ENCODE data around the gene IRF7. TPM values are rescaled to one million over a fixed set of nuclear protein-coding genes. Genes with fewer than 3 reads are reported as not detected.
A peak's percentile ranks its signal among the peaks of the same experiment; 100 is the strongest.

The IRF7 gene
- total and polyA plus RNA-seq, 10 donors: 52.3 to 99.1 (median 83.4) TPM

- no peak for DNase-seq
Observed at GRCh38 chr11:587978-588380, 27.8 kb downstream of the IRF7 start.

GRCh38 chr11:587546-587945, 28.2 kb downstream of the IRF7 start:
- WGBS, 5 donors: 79 to 85% (median 83%) methylated on average over 7 to 8 of the region's 8 CpGs
- Histone ChIP-seq H3K4me1 (peaks cover 0 to 29% (median 11%) of the 10 kb centered on the region in 6 donors), H3K4me3 (no peak overlapping the region), H3K27ac (peak overlapping the region in 5 of 8 donors; percentile 1 to 75 (median 50)), H3K27me3 (replicated peaks in 1 of 7) (no peaks in the 10 kb centered on the region), H3K36me3 (peaks cover 1 to 97% (median 88%) of the 10 kb centered on the region in 6 donors), H3K9me3 (no peaks in the 10 kb centered on the region)
- no peak for DNase-seq
- intact Hi-C loops (cut with DNase I; ENCODE audit: low total_unique reads): no loop called here
- TF ChIP-seq POLR2A (IDR thresholded peaks at IDR 0.05): no peak
- no peak for TF ChIP-seq POLR2AphosphoS5 (IDR thresholded peaks at IDR 0.05)
- no peak for TF ChIP-seq CTCF (IDR thresholded peaks at IDR 0.05 in 8 of 11, conservative IDR thresholded peaks at IDR 0.05 in 3 of 11)

More at GRCh38 chr11:587978-588380, 27.8 kb downstream of the IRF7 start:
- Histone ChIP-seq H3K36me3 (peaks cover 5 to 97% (median 89%) of the 10 kb centered on the region in 6 donors), H3K27ac (peak overlapping the region in 5 of 8 donors; percentile 1 to 75 (median 50)), H3K9me3 (no peaks in the 10 kb centered on the region), H3K4me3 (no peak overlapping the region), H3K4me1 (peaks cover 0 to 29% (median 11%) of the 10 kb centered on the region in 6 donors), H3K27me3 (replicated peaks in 1 of 7) (no peaks in the 10 kb centered on the region)
- TF ChIP-seq POLR2AphosphoS5 (IDR thresholded peaks at IDR 0.05) (no peak), POLR2A (IDR thresholded peaks at IDR 0.05) (no peak), CTCF (IDR thresholded peaks at IDR 0.05 in 8 of 11, conservative IDR thresholded peaks at IDR 0.05 in 3 of 11) (no peak)
- WGBS, 5 donors: 31 to 63% (median 48%) methylated on average over 6 of the region's 6 CpGs
- intact Hi-C loops (cut with DNase I; ENCODE audit: low total_unique reads): no loop called here

GRCh38 chr11:586376-587316, 29.1 kb downstream of the IRF7 start:
- no peak for DNase-seq

GRCh38 chr11:584287-584686, 31.5 kb downstream of the IRF7 start:
- TF ChIP-seq POLR2A (IDR thresholded peaks at IDR 0.05): no peak
- no peak for TF ChIP-seq CTCF (IDR thresholded peaks at IDR 0.05 in 8 of 11, conservative IDR thresholded peaks at IDR 0.05 in 3 of 11)
- peak in 1 of 3 donors; percentile 25 for TF ChIP-seq POLR2AphosphoS5 (IDR thresholded peaks at IDR 0.05)
- 94 to 100% (median 98%) methylated on average over 7 to 10 of the region's 10 CpGs for WGBS, 5 donors
- no peaks in the 10 kb centered on the region for H3K9me3 ChIP-seq
- H3K27me3 ChIP-seq (replicated peaks in 1 of 7): no peaks in the 10 kb centered on the region
- H3K36me3 ChIP-seq: peaks cover 0 to 82% (median 69%) of the 10 kb centered on the region in 6 donors
- H3K4me1 ChIP-seq: peaks cover 13 to 59% (median 31%) of the 10 kb centered on the region in 6 donors
- H3K27ac ChIP-seq: no peak overlapping the region
- intact Hi-C loops (cut with DNase I; ENCODE audit: low total_unique reads): no loop called here
- no peak for DNase-seq
- H3K4me3 ChIP-seq: no peak overlapping the region

More at GRCh38 chr11:586376-587316, 29.1 kb downstream of the IRF7 start:
- no peak overlapping the region for H3K4me3 ChIP-seq
- H3K4me1 ChIP-seq: peaks cover 0 to 35% (median 13%) of the 10 kb centered on the region in 6 donors
- 85 to 92% (median 89%) methylated on average over 27 to 32 of the region's 32 CpGs for WGBS, 5 donors
- intact Hi-C loops (cut with DNase I; ENCODE audit: low total_unique reads): no loop called here
- TF ChIP-seq POLR2A (IDR thresholded peaks at IDR 0.05) (no peak), POLR2AphosphoS5 (IDR thresholded peaks at IDR 0.05) (peak in 1 of 3 donors; percentile 47)
- peak overlapping the region in 1 of 8 donors; percentile 50 for H3K27ac ChIP-seq
- no peaks in the 10 kb centered on the region for H3K9me3 ChIP-seq
- no peaks in the 10 kb centered on the region for H3K27me3 ChIP-seq (replicated peaks in 1 of 7)
- peaks cover 0 to 97% (median 89%) of the 10 kb centered on the region in 6 donors for H3K36me3 ChIP-seq

Data from spleen (tissue), 11 donors.